NT2/D1 (cell line): ENCODE measurements around the gene ITCH.

Experiments used
- DNase-seq: peaks from one replicate; pipeline ENCODE4 v3.0.0-alpha.2; 2011; ENCODE audit warnings: low read depth, low spot score
- H3K27me3 ChIP-seq: 2 replicates; pipeline ENCODE4 v1.6.0; 2011; ENCODE audit warnings: mild to moderate bottlenecking; ENCODE audit not compliant: insufficient read length, insufficient read depth
- H3K36me3 ChIP-seq: 2 replicates; pipeline ENCODE4 v1.6.1; 2011; ENCODE audit warnings: mild to moderate bottlenecking, low read length, mixed read lengths; ENCODE audit not compliant: insufficient read depth, insufficient read length
- H3K4me1 ChIP-seq: 2 replicates; pipeline ENCODE4 v1.5.1; 2011; ENCODE audit not compliant: insufficient read depth, insufficient read length
- H3K4me3 ChIP-seq: 2 replicates; pipeline ENCODE4 v1.5.1; 2011; ENCODE audit warnings: low read depth; ENCODE audit not compliant: insufficient read length
- H3K9ac ChIP-seq: 2 replicates; pipeline ENCODE4 v1.6.0; 2011; ENCODE audit warnings: low read depth; ENCODE audit not compliant: insufficient read length
- H3K9me3 ChIP-seq: 2 replicates; pipeline ENCODE4 v1.5.1; 2011; ENCODE audit warnings: mild to moderate bottlenecking, low read length; ENCODE audit not compliant: insufficient read depth
- SUZ12 ChIP-seq: IDR thresholded peaks from 2 replicates; pipeline ENCODE4 v1.6.1; 2011; ENCODE audit not compliant: insufficient read length, insufficient read depth; ENCODE audit errors: extremely low read depth
- YY1 ChIP-seq: IDR thresholded peaks from 2 replicates; pipeline ENCODE4 v1.6.1; 2011; ENCODE audit not compliant: insufficient read length, insufficient read depth
- ZNF274 ChIP-seq: IDR thresholded peaks from 2 replicates; pipeline ENCODE4 v1.6.1; 2011; ENCODE audit warnings: mild to moderate bottlenecking, low read depth, low read length

ITCH gene

GRCh38 chr20:34445177-34446065, 82.3 kb downstream of the ITCH start:
- Histone ChIP-seq H3K36me3 (peaks cover 85% of the 10 kb centered on the region), H3K4me1 (no peaks in the 10 kb centered on the region), H3K9me3 (no peaks in the 10 kb centered on the region), H3K9ac (no peak overlapping the region), H3K4me3 (no peak overlapping the region), H3K27me3 (no peaks in the 10 kb centered on the region)
- no peak for DNase-seq
- TF ChIP-seq ZNF274 = no peak
- no peak for TF ChIP-seq YY1
- TF ChIP-seq SUZ12 = no peak

- TF ChIP-seq SUZ12 (no peak), YY1 (no peak), ZNF274 (no peak)
- no peaks in the 10 kb centered on the region for H3K4me1 ChIP-seq
- peaks cover 89% of the 10 kb centered on the region for H3K36me3 ChIP-seq
- DNase-seq = no peak
- no peaks in the 10 kb centered on the region for H3K27me3 ChIP-seq
- H3K9me3 ChIP-seq = no peaks in the 10 kb centered on the region
- H3K4me3 ChIP-seq = no peak overlapping the region
- H3K9ac ChIP-seq = no peak overlapping the region
Measured at GRCh38 chr20:34448517-34448916, 85.4 kb downstream of the ITCH start.

DNA sequence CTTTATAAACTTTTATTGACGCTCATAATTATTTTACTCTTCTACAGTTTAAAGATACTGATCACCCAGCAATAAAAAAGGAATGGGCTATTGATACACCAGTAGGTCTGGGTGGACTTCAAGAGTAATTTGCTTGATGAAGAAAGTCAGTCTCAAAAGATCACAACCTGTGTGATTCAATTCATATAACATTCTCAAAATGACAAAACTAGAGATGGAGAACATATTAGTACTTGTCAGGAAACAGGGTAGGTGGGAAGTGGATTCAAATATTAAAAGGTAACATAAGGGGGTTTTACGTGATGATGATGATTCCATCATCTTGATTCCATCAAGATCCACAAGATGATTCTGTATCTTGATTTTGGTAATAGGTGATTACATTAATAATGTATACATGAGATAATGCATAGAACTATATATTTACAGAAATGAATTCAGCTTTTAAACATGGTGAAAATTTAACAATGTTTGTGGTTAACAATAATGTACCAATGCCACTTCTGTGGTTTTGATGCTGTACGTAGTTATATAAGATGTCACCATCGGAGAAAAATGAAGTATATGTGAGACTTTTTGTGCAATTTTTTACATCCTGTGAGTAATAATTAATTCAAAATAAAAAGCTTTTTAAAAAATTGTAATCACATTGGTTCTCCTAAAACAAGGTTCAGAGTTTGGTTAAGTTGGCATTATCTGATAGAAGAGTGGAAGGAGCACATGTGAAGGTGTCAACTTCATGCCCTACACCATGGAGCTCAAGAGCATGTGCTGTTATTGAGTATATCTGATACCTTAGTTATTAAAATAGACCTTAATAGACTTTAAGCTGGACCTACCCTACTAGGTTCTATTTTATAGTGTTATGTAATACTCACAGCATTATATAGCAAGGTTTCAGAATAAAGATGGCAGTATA, 86.9 kb downstream of the ITCH start:
- Histone ChIP-seq H3K9me3 (no peaks in the 10 kb centered on the region), H3K4me1 (no peaks in the 10 kb centered on the region), H3K9ac (no peak overlapping the region), H3K36me3 (peaks cover 75% of the 10 kb centered on the region), H3K4me3 (no peak overlapping the region), H3K27me3 (no peaks in the 10 kb centered on the region)
- DNase-seq = no peak
- TF ChIP-seq ZNF274 (no peak), SUZ12 (no peak), YY1 (no peak)

GRCh38 chr20:34452281-34452982, 89.4 kb downstream of the ITCH start:
- H3K4me1 ChIP-seq = no peaks in the 10 kb centered on the region
- no peak overlapping the region for H3K9ac ChIP-seq
- DNase-seq = no peak
- no peak for TF ChIP-seq ZNF274
- TF ChIP-seq SUZ12 = no peak
- TF ChIP-seq YY1 = no peak
- H3K4me3 ChIP-seq = no peak overlapping the region
- H3K36me3 ChIP-seq = peaks cover 62% of the 10 kb centered on the region
- no peaks in the 10 kb centered on the region for H3K27me3 ChIP-seq
- no peaks in the 10 kb centered on the region for H3K9me3 ChIP-seq

DNA sequence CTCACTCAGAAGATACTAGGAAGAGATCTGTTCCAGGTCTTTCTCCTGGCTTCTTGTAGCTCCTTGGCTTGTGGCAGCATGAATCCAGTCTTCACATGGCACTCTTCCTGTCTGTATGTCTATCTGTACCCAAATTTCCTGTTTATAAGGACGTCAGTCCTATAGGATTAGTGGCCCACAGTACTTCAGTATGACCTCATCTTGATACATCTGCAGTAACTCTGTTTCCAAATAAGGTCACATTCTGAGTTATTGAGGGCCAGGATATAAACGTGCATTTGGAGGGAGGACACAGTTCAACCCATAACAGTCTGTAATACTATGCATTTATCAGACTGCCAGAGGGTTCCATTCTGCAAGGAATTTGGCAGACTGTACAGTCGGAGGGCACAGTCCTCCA, 95.6 kb downstream of the ITCH start:
- TF ChIP-seq YY1 (no peak), ZNF274 (no peak), SUZ12 (no peak)
- no peak for DNase-seq
- no peaks in the 10 kb centered on the region for H3K27me3 ChIP-seq
- H3K4me3 ChIP-seq = no peak overlapping the region
- no peaks in the 10 kb centered on the region for H3K9me3 ChIP-seq
- no peak overlapping the region for H3K9ac ChIP-seq
- no peaks in the 10 kb centered on the region for H3K4me1 ChIP-seq
- peaks cover 61% of the 10 kb centered on the region for H3K36me3 ChIP-seq

- no peak overlapping the region for H3K4me3 ChIP-seq
- H3K27me3 ChIP-seq = no peaks in the 10 kb centered on the region
- no peaks in the 10 kb centered on the region for H3K9me3 ChIP-seq
- H3K36me3 ChIP-seq = peaks cover 63% of the 10 kb centered on the region
- H3K4me1 ChIP-seq = no peaks in the 10 kb centered on the region
- no peak overlapping the region for H3K9ac ChIP-seq
- TF ChIP-seq ZNF274 (no peak), SUZ12 (no peak), YY1 (no peak)
- no peak for DNase-seq
Measured at GRCh38 chr20:34459209-34459897, 96.3 kb downstream of the ITCH start.
